ENCODE measurements around the gene ZNF175. TPM values are rescaled to one million over a fixed set of nuclear protein-coding genes. Genes with fewer than 3 reads are reported as not detected.

Gene ZNF175
- total RNA-seq, 4 donors from 2014 or later: 4.1 to 17.8 (median 9.3) TPM

- no peak overlapping the region for H3K27ac ChIP-seq
- TF ChIP-seq POLR2A (IDR thresholded peaks at IDR 0.05) (no peak), CTCF (IDR thresholded peaks at IDR 0.05) (no peak)
- no peaks in the 10 kb centered on the region for H3K27me3 ChIP-seq
- intact Hi-C loops (cut with DNase I; ENCODE audit: low total_unique reads): no loop called here
- H3K4me3 ChIP-seq: no peak overlapping the region
- DNase-seq: no peak
- H3K36me3 ChIP-seq: no peaks in the 10 kb centered on the region
- H3K4me1 ChIP-seq: no peaks in the 10 kb centered on the region
- no peaks in the 10 kb centered on the region for H3K9me3 ChIP-seq
Observed at GRCh38 chr19:51637362-51637978, 66.4 kb downstream of the ZNF175 start.

- DNase-seq: no peak
- Histone ChIP-seq H3K4me3 (no peak overlapping the region), H3K27ac (no peak overlapping the region), H3K4me1 (no peaks in the 10 kb centered on the region), H3K27me3 (no peaks in the 10 kb centered on the region), H3K36me3 (no peaks in the 10 kb centered on the region), H3K9me3 (no peaks in the 10 kb centered on the region)
- TF ChIP-seq CTCF (IDR thresholded peaks at IDR 0.05): no peak
- intact Hi-C loops (cut with DNase I; ENCODE audit: low total_unique reads): no loop called here
Observed at GRCh38 chr19:51639916-51640315, 68.8 kb downstream of the ZNF175 start.

- Histone ChIP-seq H3K27ac (no peak overlapping the region), H3K4me1 (no peaks in the 10 kb centered on the region), H3K9me3 (no peaks in the 10 kb centered on the region), H3K4me3 (no peak overlapping the region), H3K36me3 (no peaks in the 10 kb centered on the region), H3K27me3 (no peaks in the 10 kb centered on the region)
- TF ChIP-seq POLR2A (IDR thresholded peaks at IDR 0.05) (no peak), CTCF (IDR thresholded peaks at IDR 0.05) (no peak)
- DNase-seq: no peak
- intact Hi-C loops (cut with DNase I; ENCODE audit: low total_unique reads): no loop called here
Observed at GRCh38 chr19:51640386-51640785, 69.3 kb downstream of the ZNF175 start.

- no peaks in the 10 kb centered on the region for H3K36me3 ChIP-seq
- H3K27me3 ChIP-seq: no peaks in the 10 kb centered on the region
- no peaks in the 10 kb centered on the region for H3K9me3 ChIP-seq
- no peak overlapping the region for H3K4me3 ChIP-seq
- H3K27ac ChIP-seq: no peak overlapping the region
- TF ChIP-seq CTCF (IDR thresholded peaks at IDR 0.05): no peak
- no peak for TF ChIP-seq POLR2A (IDR thresholded peaks at IDR 0.05)
- H3K4me1 ChIP-seq: no peaks in the 10 kb centered on the region
- intact Hi-C loops (cut with DNase I; ENCODE audit: low total_unique reads): no loop called here
- no peak for DNase-seq
Observed at GRCh38 chr19:51641648-51642047, 70.6 kb downstream of the ZNF175 start.

Other genes with a start within 250 kb of the ZNF175 start
- 1 to 10 TPM in 3 of 4 donors, under 1 TPM in 1; 0.26 to 3.6 (median 1.7) TPM for gene VSIG10L, start 229.1 kb upstream of the ZNF175 start, total RNA-seq
- gene ETFB, start 204.9 kb upstream of the ZNF175 start, total RNA-seq: 10 to 100 TPM; 18.8 to 56.6 (median 32.8) TPM
- 1 to 10 TPM in 1 of 4 donors, not detected in 3; 1.2 TPM for gene CLDND2, start 202.3 kb upstream of the ZNF175 start, total RNA-seq
- gene NKG7, start 198.6 kb upstream of the ZNF175 start, total RNA-seq: 1 to 10 TPM in 3 of 4 donors, not detected in 1; 1.0 to 3.6 (median 2.9) TPM
- not detected for gene LIM2, start 183.3 kb upstream of the ZNF175 start, total RNA-seq
- not detected for gene C19orf84, start 180.7 kb upstream of the ZNF175 start, total RNA-seq
- 10 to 100 TPM in 1 of 4 donors, 1 to 10 TPM in 1, under 1 TPM in 2; 0.26 to 11.2 (median 1.1) TPM for gene SIGLEC10, start 153.6 kb upstream of the ZNF175 start, total RNA-seq
- under 1 TPM in 2 of 4 donors, not detected in 2; 0.21 to 0.34 TPM for gene SIGLEC8, start 112.8 kb upstream of the ZNF175 start, total RNA-seq
- gene CEACAM18, start 92.7 kb upstream of the ZNF175 start, total RNA-seq: not detected
- gene SIGLEC12, start 69.5 kb upstream of the ZNF175 start, total RNA-seq: under 1 TPM in 2 of 4 donors, not detected in 2; 0.21 to 0.40 TPM
- 1 to 10 TPM in 2 of 4 donors, under 1 TPM in 2; 0.29 to 7.2 (median 0.77) TPM for gene SIGLEC6, start 39.6 kb upstream of the ZNF175 start, total RNA-seq
- gene SIGLEC5, start 59.1 kb downstream of the ZNF175 start, total RNA-seq: 1 to 10 TPM in 1 of 4 donors, under 1 TPM in 2, not detected in 1; 0.41 to 6.8 (median 0.85) TPM
- 1 to 10 TPM in 2 of 4 donors, under 1 TPM in 1, not detected in 1; 0.69 to 3.5 (median 1.0) TPM for gene SIGLEC14, start 75.5 kb downstream of the ZNF175 start, total RNA-seq
- gene SPACA6, start 122.0 kb downstream of the ZNF175 start, total RNA-seq: 100 to 1,000 TPM in 1 of 4 donors, 10 to 100 TPM in 2, 1 to 10 TPM in 1; 9.7 to 112 (median 22.5) TPM
- 1 to 10 TPM in 1 of 4 donors, under 1 TPM in 3; 0.29 to 2.0 (median 0.70) TPM for gene HAS1, start 152.7 kb downstream of the ZNF175 start, total RNA-seq
- 10 to 100 TPM in 1 of 4 donors, 1 to 10 TPM in 2, under 1 TPM in 1; 0.51 to 58.2 (median 2.1) TPM for gene FPR1, start 180.6 kb downstream of the ZNF175 start, total RNA-seq
- gene FPR2, start 189.9 kb downstream of the ZNF175 start, total RNA-seq: under 1 TPM in 2 of 4 donors, not detected in 2; 0.58 to 0.76 TPM
- gene FPR3, start 223.9 kb downstream of the ZNF175 start, total RNA-seq: 1 to 10 TPM in 3 of 4 donors, not detected in 1; 1.2 to 5.6 (median 1.8) TPM